Activated T-cell treated with anti-CD3 and anti-CD28 coated beads for 1 hour (primary cell): ENCODE data around the gene MCC.
A peak's percentile ranks its signal among the peaks of the same experiment; 100 is the strongest.

ENCODE experiments used
- DNase-seq: peaks from one replicate; pipeline ENCODE4 v3.0.0-alpha.2; 2020; ENCODE audit warnings: low read depth

Gene MCC

GRCh38 chr5:113317636-113318035 lies 170.6 kb downstream of the MCC start:
- DNase-seq: no peak

GRCh38 chr5:113311301-113311700 lies 177.0 kb downstream of the MCC start:
- DNase-seq: no peak

GRCh38 chr5:113302120-113302519 lies 186.1 kb downstream of the MCC start:
- DNase-seq: no peak

- DNase-seq: no peak
Observed at GRCh38 chr5:113299591-113299990, 188.7 kb downstream of the MCC start.

GRCh38 chr5:113296676-113297075 lies 191.6 kb downstream of the MCC start:
- no peak for DNase-seq

- DNase-seq: no peak
Observed at GRCh38 chr5:113295111-113295539, 193.1 kb downstream of the MCC start.

GRCh38 chr5:113294311-113295110 lies 193.7 kb downstream of the MCC start:
- DNase-seq: peak; percentile 60

GRCh38 chr5:113293975-113294310 lies 194.3 kb downstream of the MCC start:
- no peak for DNase-seq

GRCh38 chr5:113293068-113293974 lies 194.9 kb downstream of the MCC start:
- no peak for DNase-seq

- no peak for DNase-seq
Observed at GRCh38 chr5:113292462-113292861, 195.8 kb downstream of the MCC start.

GRCh38 chr5:113283558-113283957 lies 204.7 kb downstream of the MCC start:
- no peak for DNase-seq

- DNase-seq: no peak
Observed at GRCh38 chr5:113282472-113282871, 205.8 kb downstream of the MCC start.

GRCh38 chr5:113281194-113281593 lies 207.1 kb downstream of the MCC start:
- DNase-seq: no peak

GRCh38 chr5:113280541-113280940 lies 207.7 kb downstream of the MCC start:
- DNase-seq: no peak

- no peak for DNase-seq
Observed at GRCh38 chr5:113278976-113279375, 209.3 kb downstream of the MCC start.

- no peak for DNase-seq
Observed at GRCh38 chr5:113276493-113276892, 211.8 kb downstream of the MCC start.

GRCh38 chr5:113276001-113276400 lies 212.3 kb downstream of the MCC start:
- no peak for DNase-seq

- DNase-seq: no peak
Observed at GRCh38 chr5:113274836-113275414, 213.3 kb downstream of the MCC start.

GRCh38 chr5:113273948-113274347 lies 214.3 kb downstream of the MCC start:
- DNase-seq: no peak

GRCh38 chr5:113271745-113272454 lies 216.4 kb downstream of the MCC start:
- no peak for DNase-seq

- DNase-seq: no peak
Observed at GRCh38 chr5:113271015-113271414, 217.2 kb downstream of the MCC start.

- no peak for DNase-seq
Observed at GRCh38 chr5:113270086-113270485, 218.2 kb downstream of the MCC start.
